CD4-positive, alpha-beta T cell (primary cell): ENCODE results near the gene KIAA1217. TPM values are rescaled to one million over a fixed set of nuclear protein-coding genes. Genes with fewer than 3 reads are reported as not detected.

Experiments
- ATAC-seq: fragments of 200-7000 bp; cut with Tn5 transposase; one replicate; pipeline ENCODE4 v1.10.0; 2022; ENCODE audit warnings: mild to moderate bottlenecking; ENCODE audit not compliant: poor library complexity
- CTCF ChIA-PET: fragments of 350-600 bp; sonication (Branson Sonifier 250); formaldehyde crosslinking; loops from one replicate; lab custom pipeline; 2021; ENCODE audit warnings: antibody characterized with exemption, inconsistent platforms; lab: Charles Lee
- POLR2A ChIA-PET: fragments of 350-600 bp; sonication (Branson Sonifier 250); formaldehyde crosslinking; loops from one replicate; lab custom pipeline; 2021; ENCODE audit warnings: antibody characterized with exemption, inconsistent platforms; lab: Charles Lee
- DNase-seq, 14 experiments: peaks; one replicate each; pipeline ENCODE4 v3.0.0-alpha.2; 2013 to 2020; ENCODE audit warnings: mixed read lengths in 2 of 14
- H3K27ac ChIP-seq, 2 donors: one replicate each; pipeline versions ENCODE4 v1.5.1 to v1.7.0; 2013; ENCODE audit warnings: low read length in 2 of 2, low read depth in 1 of 2, mild to moderate bottlenecking in 1 of 2
- H3K27me3 ChIP-seq, 2 experiments: 1 replicate in 1 of 2; 2 replicates in 1 of 2; pipeline versions ENCODE4 v1.6.1 to v1.7.0; 2013; ENCODE audit warnings: low read length in 2 of 2, control low read depth in 1 of 2, mild to moderate bottlenecking in 1 of 2, moderate library complexity in 1 of 2; ENCODE audit not compliant: insufficient read depth in 2 of 2, control insufficient read depth in 1 of 2
- H3K36me3 ChIP-seq: one replicate; pipeline ENCODE4 v1.6.1; 2013; ENCODE audit warnings: low read length, control low read depth; ENCODE audit not compliant: insufficient read depth
- H3K4me1 ChIP-seq: one replicate; pipeline ENCODE4 v1.6.1; 2013; ENCODE audit warnings: low read length, control low read depth; ENCODE audit not compliant: insufficient read depth
- H3K4me3 ChIP-seq: one replicate; pipeline ENCODE4 v1.5.1; 2013; ENCODE audit warnings: mild to moderate bottlenecking, low read length, moderate library complexity
- H3K9me3 ChIP-seq, 2 experiments: 1 replicate in 1 of 2; 2 replicates in 1 of 2; pipeline versions ENCODE4 v1.6.1 to v1.7.0; 2013; ENCODE audit warnings: low read length in 2 of 2, mild to moderate bottlenecking in 2 of 2, control low read depth in 1 of 2, moderate library complexity in 1 of 2; ENCODE audit not compliant: control insufficient read depth in 1 of 2, insufficient read depth in 1 of 2
- H3K27ac Mint-ChIP-seq: one replicate; pipeline ENCODE4 v1.8.0; 2020; ENCODE audit warnings: mixed read lengths
- H3K27me3 Mint-ChIP-seq: one replicate; pipeline ENCODE4 v1.8.0; 2021; ENCODE audit warnings: mixed read lengths
- H3K36me3 Mint-ChIP-seq: one replicate; pipeline ENCODE4 v1.8.0; 2021; ENCODE audit warnings: low read depth, mixed read lengths
- H3K4me1 Mint-ChIP-seq: one replicate; pipeline ENCODE4 v1.8.0; 2021; ENCODE audit warnings: low read depth, mixed read lengths
- H3K4me3 Mint-ChIP-seq: one replicate; pipeline ENCODE4 v1.8.0; 2020; ENCODE audit warnings: mild to moderate bottlenecking, mixed read lengths
- H3K9me3 Mint-ChIP-seq: one replicate; pipeline ENCODE4 v1.8.0; 2020; ENCODE audit warnings: mixed read lengths
- CTCF ChIP-seq: fragments of 200-600 bp; IDR thresholded peaks from one replicate; pipeline ENCODE4 v1.8.0; 2022; ENCODE audit warnings: antibody characterized with exemption, mild to moderate bottlenecking
- intact Hi-C, 2 experiments: fragments of 100-400 bp; cut with DNase I in 1 of 2; cut with micrococcal nuclease in 1 of 2; formaldehyde crosslinking; loops; one replicate each; pipeline versions ENCODE4 v1.15.1 to v1.9.0; 2023 to 2025; cut with DNase I, micrococcal nuclease
- total RNA-seq, 174 experiments: library from RNA in 2 of 174; stranded (reverse) in 2 of 174; gene quantifications; one replicate each; pipeline ENCODE4 v1.2.3 and lab custom pipeline; 2021 to 2026

The KIAA1217 gene
- total RNA-seq, 2 experiments from 2014 or later = not detected

GRCh38 chr10:24551161-24551560 lies 342.2 kb downstream of the KIAA1217 start:
- Mint-ChIP-seq H3K4me3 (no peak overlapping the region), H3K27me3 (no peaks in the 10 kb centered on the region), H3K36me3 (no peaks in the 10 kb centered on the region), H3K27ac (no peak overlapping the region), H3K9me3 (no peaks in the 10 kb centered on the region), H3K4me1 (no peaks in the 10 kb centered on the region)
- TF ChIP-seq CTCF = no peak
- intact Hi-C loops = no loop called here
- Histone ChIP-seq H3K9me3 (peaks cover 0 to 3% of the 10 kb centered on the region in 2 experiments), H3K4me3 (no peak overlapping the region), H3K4me1 (no peaks in the 10 kb centered on the region), H3K27me3 (no peaks in the 10 kb centered on the region), H3K36me3 (no peaks in the 10 kb centered on the region), H3K27ac (no peak overlapping the region)
- CTCF ChIA-PET = no interaction called here
- no peak for ATAC-seq
- POLR2A ChIA-PET = no interaction called here
- no peak for DNase-seq

DNA sequence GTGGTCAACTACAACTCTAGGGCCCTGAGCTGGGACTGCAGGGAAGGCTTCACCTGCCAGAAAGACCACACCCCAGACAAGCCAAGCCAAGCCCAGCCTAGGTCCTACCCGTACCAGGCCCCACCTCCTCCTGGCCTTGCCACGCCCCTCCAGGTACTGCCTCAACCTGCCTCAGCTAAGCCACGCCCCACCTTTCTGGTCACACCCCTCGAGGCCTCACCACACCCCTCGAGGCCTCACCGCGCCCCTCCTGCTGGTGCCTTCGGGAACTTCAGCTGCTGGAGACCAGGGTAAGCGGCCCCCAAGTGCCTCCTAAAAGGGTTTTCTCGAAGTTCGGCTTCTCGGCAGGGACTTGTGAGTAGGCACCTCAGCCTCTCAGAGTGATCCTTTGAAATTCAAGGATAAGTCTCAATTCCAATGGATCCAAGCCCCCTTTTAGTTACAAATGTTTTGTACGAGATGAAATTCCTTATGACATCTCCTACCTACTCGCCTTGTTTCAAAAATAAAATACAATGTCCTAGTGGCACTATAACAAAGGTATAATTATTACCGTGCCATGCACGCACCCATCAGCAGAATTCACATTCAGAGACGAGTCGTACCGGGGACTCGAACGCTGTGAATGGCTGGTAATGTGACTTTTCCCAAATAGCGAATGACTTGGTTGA lies 343.5 kb downstream of the KIAA1217 start:
- Mint-ChIP-seq H3K27me3 (no peaks in the 10 kb centered on the region), H3K36me3 (no peaks in the 10 kb centered on the region), H3K4me3 (no peak overlapping the region), H3K27ac (no peak overlapping the region), H3K4me1 (peaks cover 3% of the 10 kb centered on the region), H3K9me3 (no peaks in the 10 kb centered on the region)
- Histone ChIP-seq H3K36me3 (no peaks in the 10 kb centered on the region), H3K27me3 (no peaks in the 10 kb centered on the region), H3K4me1 (peaks cover 4% of the 10 kb centered on the region), H3K4me3 (no peak overlapping the region), H3K9me3 (peaks cover 0 to 3% of the 10 kb centered on the region in 2 experiments), H3K27ac (no peak overlapping the region)
- ChIA-PET POLR2A (no interaction called here), CTCF (no interaction called here)
- intact Hi-C loops = no loop called here
- DNase-seq (peak in 4 of 14 experiments; percentile 5 to 40 (median 24)), ATAC-seq (peak; percentile 55)
- no peak for TF ChIP-seq CTCF

DNA sequence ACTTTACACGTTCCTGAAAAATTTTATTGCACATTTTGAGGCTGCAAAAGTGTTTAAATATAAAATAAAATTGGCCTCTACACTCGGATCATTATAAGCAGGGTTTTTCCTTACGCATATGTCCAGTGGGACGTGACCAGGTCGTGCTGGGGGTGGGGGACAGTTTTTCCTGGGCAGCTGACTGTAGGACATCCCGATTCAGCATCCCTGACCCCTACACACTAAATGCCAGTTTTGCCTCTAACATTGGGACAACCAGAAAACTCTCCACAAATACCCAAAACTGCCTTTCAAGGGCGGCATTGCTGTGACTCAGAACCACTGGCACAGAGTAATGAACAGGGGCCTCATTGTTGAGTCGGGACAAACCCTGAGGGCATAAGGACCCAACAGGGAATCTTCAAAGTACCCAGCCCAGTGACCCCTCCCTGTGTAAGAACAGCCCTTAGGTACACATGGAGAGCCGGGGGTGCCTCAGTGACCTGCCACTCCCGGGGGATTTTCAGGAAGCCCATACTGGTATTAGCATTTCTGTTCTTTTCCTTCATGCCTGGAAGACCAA lies 344.2 kb downstream of the KIAA1217 start:
- Mint-ChIP-seq H3K4me3 (no peak overlapping the region), H3K36me3 (no peaks in the 10 kb centered on the region), H3K27me3 (no peaks in the 10 kb centered on the region), H3K27ac (no peak overlapping the region), H3K9me3 (no peaks in the 10 kb centered on the region), H3K4me1 (peaks cover 3% of the 10 kb centered on the region)
- Histone ChIP-seq H3K27ac (no peak overlapping the region), H3K9me3 (peaks cover 0 to 3% of the 10 kb centered on the region in 2 experiments), H3K4me1 (peaks cover 4% of the 10 kb centered on the region), H3K27me3 (no peaks in the 10 kb centered on the region), H3K4me3 (no peak overlapping the region), H3K36me3 (no peaks in the 10 kb centered on the region)
- intact Hi-C loops = no loop called here
- ATAC-seq (no peak), DNase-seq (no peak)
- no peak for TF ChIP-seq CTCF
- POLR2A ChIA-PET = no interaction called here
- CTCF ChIA-PET = no interaction called here
